Coronary artery (tissue), 2 donors: ENCODE results near the gene RAB36.

Experiments used
- DNase-seq: peaks from one replicate; pipeline ENCODE4 v3.0.0-alpha.2; 2017; ENCODE audit warnings: low spot score
- H3K27ac ChIP-seq, 2 donors: fragments of 200-600 bp; sonication (generic); one replicate each; pipeline ENCODE4 v1.5.1; 2016 to 2019
- H3K4me3 ChIP-seq: fragments of 200-600 bp; sonication (generic); 2 replicates; pipeline ENCODE4 v1.5.1; 2016; ENCODE audit warnings: mild to moderate bottlenecking, moderate library complexity
- TF ChIP-seq, protein P1 (sequence below): fragments of 200-600 bp; sonication (generic); IDR thresholded peaks from one replicate; pipeline ENCODE4 v1.5.1; 2019; ENCODE audit warnings: antibody characterized with exemption

Gene RAB36

DNA sequence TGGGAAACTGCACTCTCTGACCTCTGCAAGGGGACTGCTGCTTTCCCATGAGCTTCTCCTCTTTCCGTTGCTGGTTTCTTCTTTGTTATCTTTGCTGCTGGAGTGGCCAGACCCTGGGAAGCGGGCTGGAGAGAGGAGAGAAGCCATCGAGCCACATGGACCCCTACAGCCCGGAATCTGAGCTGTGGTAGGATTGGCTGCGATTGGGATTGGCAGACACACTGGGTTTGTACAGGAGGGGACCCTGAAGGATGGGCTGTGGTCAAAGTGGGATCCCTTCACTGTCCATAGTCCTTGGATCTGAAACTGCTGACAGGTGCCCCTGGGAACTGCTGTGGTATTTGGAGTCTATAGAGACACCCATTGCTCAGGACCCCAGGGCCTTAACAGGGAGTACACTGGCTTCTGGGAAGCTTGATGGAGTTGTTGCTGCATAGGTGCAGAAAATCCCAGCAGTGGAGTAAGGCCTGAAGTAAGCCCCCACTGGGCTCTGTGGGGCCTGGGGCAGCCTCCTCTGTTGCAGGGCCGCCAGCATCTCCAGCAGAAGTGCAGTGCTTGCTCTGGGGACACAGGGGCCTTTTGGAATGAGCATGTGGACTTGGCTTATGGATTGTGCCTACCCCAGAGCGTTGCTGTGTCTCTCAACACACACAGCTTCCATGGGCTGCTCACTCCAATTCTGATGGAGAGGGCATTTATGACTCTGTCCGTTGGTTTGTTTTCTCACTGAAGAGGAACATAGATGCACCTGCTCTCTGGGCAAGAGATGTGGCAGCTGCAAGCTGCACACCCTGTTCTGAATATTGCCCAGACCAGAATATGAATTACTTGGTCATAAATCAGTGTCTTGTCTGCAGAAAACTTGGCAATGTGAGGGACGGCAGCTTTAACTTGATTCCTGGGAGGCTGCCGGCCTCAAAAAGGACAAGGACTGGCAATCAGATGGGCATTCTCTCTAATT, 67.1 kb downstream of the RAB36 start:
- no peak overlapping the region for H3K4me3 ChIP-seq
- no peak overlapping the region for H3K27ac ChIP-seq
- DNase-seq, result no peak
- TF ChIP-seq, protein P1, sequence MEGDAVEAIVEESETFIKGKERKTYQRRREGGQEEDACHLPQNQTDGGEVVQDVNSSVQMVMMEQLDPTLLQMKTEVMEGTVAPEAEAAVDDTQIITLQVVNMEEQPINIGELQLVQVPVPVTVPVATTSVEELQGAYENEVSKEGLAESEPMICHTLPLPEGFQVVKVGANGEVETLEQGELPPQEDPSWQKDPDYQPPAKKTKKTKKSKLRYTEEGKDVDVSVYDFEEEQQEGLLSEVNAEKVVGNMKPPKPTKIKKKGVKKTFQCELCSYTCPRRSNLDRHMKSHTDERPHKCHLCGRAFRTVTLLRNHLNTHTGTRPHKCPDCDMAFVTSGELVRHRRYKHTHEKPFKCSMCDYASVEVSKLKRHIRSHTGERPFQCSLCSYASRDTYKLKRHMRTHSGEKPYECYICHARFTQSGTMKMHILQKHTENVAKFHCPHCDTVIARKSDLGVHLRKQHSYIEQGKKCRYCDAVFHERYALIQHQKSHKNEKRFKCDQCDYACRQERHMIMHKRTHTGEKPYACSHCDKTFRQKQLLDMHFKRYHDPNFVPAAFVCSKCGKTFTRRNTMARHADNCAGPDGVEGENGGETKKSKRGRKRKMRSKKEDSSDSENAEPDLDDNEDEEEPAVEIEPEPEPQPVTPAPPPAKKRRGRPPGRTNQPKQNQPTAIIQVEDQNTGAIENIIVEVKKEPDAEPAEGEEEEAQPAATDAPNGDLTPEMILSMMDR, result no peak

DNA sequence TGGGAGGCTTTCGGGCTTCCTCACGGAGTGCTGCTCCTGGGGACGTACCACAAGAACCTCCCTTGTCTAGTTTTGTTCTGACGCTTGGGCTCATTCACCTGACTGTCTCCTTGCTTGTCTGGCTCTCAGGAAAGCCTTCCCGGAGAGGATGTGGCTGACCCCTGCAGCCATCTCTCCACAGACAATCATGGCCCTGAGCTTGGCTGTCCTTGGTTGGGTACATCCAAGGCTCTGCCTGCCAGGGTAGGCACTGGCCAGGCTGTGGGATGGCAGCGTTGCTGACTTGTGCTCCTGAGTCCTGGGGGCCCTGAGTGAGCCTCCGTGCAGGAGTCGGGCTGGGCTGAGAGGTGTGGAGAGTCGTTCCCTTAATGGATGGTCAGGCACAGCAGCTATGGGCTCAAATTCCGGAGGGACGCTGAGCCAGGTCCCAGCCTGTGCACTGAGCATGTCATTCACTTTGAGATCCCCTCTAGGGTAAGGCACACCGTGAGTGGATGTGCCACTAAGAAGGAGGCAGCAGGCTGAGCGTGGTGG, 67.8 kb downstream of the RAB36 start:
- TF ChIP-seq, protein P1, result no peak
- DNase-seq, result no peak
- H3K27ac ChIP-seq, result no peak overlapping the region
- H3K4me3 ChIP-seq, result no peak overlapping the region

DNA sequence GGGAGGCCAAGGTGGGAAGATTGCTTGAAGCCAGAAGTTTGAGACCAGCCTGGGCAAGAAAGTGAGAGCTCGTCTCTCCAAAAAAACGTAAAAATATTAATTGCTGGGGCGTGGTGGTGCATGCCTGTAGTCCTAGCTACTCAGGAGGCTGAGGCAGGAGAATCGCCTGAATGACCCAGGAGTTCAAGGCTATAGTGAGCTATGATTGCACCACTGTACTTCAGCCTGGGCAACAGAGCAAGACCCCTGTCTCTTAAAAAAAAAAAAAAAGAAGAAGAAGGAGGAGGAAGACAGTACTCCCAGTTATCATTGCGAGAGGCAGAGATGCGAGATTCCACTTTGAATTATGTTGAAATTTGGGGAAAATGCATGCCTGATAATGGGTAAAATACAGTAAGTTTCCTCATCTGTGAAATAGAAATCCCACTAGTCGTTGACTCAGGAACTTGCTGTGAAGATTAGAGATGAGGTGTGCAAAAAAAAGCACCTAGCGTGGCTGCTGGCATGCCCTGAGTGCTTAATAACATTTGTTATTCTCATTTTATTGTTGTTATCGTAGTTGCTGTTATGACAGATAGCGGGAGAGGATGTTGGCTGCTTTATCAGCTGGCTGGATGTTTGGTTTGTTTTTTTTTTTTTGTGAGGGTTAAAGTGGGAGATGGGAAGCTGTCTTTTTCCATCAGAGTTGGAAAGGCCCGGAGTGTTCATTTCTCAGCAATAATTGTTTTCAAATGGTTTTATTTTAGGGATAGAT, 68.5 kb downstream of the RAB36 start:
- TF ChIP-seq, protein P1, result no peak
- no peak for DNase-seq
- H3K4me3 ChIP-seq, result no peak overlapping the region
- H3K27ac ChIP-seq, result no peak overlapping the region
